KMS-11 (cell line): ENCODE measurements around the gene OLAH.

Experiments
- H2AFZ ChIP-seq: fragments of 200-600 bp; sonication (generic); 2 replicates; pipeline ENCODE4 v1.6.1; 2016; ENCODE audit warnings: antibody characterized with exemption, mixed run types, low read depth
- H3K27ac ChIP-seq: fragments of 200-600 bp; sonication (generic); 2 replicates; pipeline ENCODE4 v1.6.1; 2016; ENCODE audit warnings: mild to moderate bottlenecking, mixed run types
- H3K27me3 ChIP-seq: fragments of 200-600 bp; sonication (generic); 2 replicates; pipeline ENCODE4 v1.6.1; 2017; ENCODE audit warnings: mild to moderate bottlenecking, low read depth, mixed run types, moderate library complexity; ENCODE audit not compliant: insufficient read depth
- H3K36me3 ChIP-seq: fragments of 200-600 bp; sonication (generic); 2 replicates; pipeline ENCODE4 v1.6.1; 2017; ENCODE audit warnings: mild to moderate bottlenecking, mixed run types; ENCODE audit not compliant: insufficient read depth
- H3K4me1 ChIP-seq: fragments of 200-600 bp; sonication (generic); 2 replicates; pipeline ENCODE4 v1.6.1; 2016; ENCODE audit warnings: mild to moderate bottlenecking, low read depth, mixed run types; ENCODE audit not compliant: poor library complexity, severe bottlenecking
- H3K4me2 ChIP-seq: fragments of 200-600 bp; sonication (generic); 2 replicates; pipeline ENCODE4 v1.7.0; 2016; ENCODE audit warnings: mild to moderate bottlenecking, mixed run types
- H3K4me3 ChIP-seq: fragments of 200-600 bp; sonication (generic); IDR thresholded peaks from 2 replicates; pipeline ENCODE4 v1.6.1; 2017; ENCODE audit warnings: low read depth, low read length, mixed read lengths; ENCODE audit not compliant: insufficient read depth
- H3K79me2 ChIP-seq: fragments of 200-600 bp; sonication (generic); 2 replicates; pipeline ENCODE4 v1.6.1; 2016; ENCODE audit warnings: low read depth, mixed run types; ENCODE audit not compliant: insufficient read depth
- H3K9ac ChIP-seq: fragments of 200-600 bp; sonication (generic); 2 replicates; pipeline ENCODE4 v1.6.1; 2016; ENCODE audit warnings: mild to moderate bottlenecking, mixed run types
- H4K20me1 ChIP-seq: fragments of 200-600 bp; sonication (generic); 2 replicates; pipeline ENCODE4 v1.6.1; 2016; ENCODE audit warnings: mild to moderate bottlenecking, mixed run types; ENCODE audit not compliant: insufficient read depth
- CTCF ChIP-seq: fragments of 200-600 bp; sonication (generic); conservative IDR thresholded peaks from 2 replicates; pipeline ENCODE4 v1.6.1; 2017; ENCODE audit warnings: low read depth, mild to moderate bottlenecking, antibody characterized with exemption, low read length, moderate library complexity, mixed read lengths

OLAH gene

GRCh38 chr10:15069230-15069629 is 25.5 kb downstream of the OLAH start:
- Histone ChIP-seq H3K9ac (no peak overlapping the region), H3K36me3 (no peaks in the 10 kb centered on the region), H3K4me1 (no peaks in the 10 kb centered on the region), H3K79me2 (no peaks in the 10 kb centered on the region), H2AFZ (no peak overlapping the region), H3K27ac (no peak overlapping the region), H3K4me3 (no peak overlapping the region), H4K20me1 (no peaks in the 10 kb centered on the region), H3K27me3 (no peaks in the 10 kb centered on the region), H3K4me2 (no peak overlapping the region)
- TF ChIP-seq CTCF = no peak

- no peak for TF ChIP-seq CTCF
- Histone ChIP-seq H3K9ac (no peak overlapping the region), H3K4me1 (no peaks in the 10 kb centered on the region), H3K36me3 (no peaks in the 10 kb centered on the region), H2AFZ (no peak overlapping the region), H3K4me2 (no peak overlapping the region), H3K79me2 (no peaks in the 10 kb centered on the region), H3K27ac (no peak overlapping the region), H3K27me3 (no peaks in the 10 kb centered on the region), H4K20me1 (no peaks in the 10 kb centered on the region), H3K4me3 (no peak overlapping the region)
Measured at GRCh38 chr10:15072358-15072757, 28.6 kb downstream of the OLAH start.

GRCh38 chr10:15075421-15075820 is 31.7 kb downstream of the OLAH start:
- H3K4me2 ChIP-seq = no peak overlapping the region
- H3K4me1 ChIP-seq = no peaks in the 10 kb centered on the region
- H3K27me3 ChIP-seq = no peaks in the 10 kb centered on the region
- no peak for TF ChIP-seq CTCF
- H2AFZ ChIP-seq = no peak overlapping the region
- no peak overlapping the region for H3K4me3 ChIP-seq
- H3K79me2 ChIP-seq = no peaks in the 10 kb centered on the region
- no peak overlapping the region for H3K9ac ChIP-seq
- no peaks in the 10 kb centered on the region for H4K20me1 ChIP-seq
- no peak overlapping the region for H3K27ac ChIP-seq
- no peaks in the 10 kb centered on the region for H3K36me3 ChIP-seq

- no peak overlapping the region for H2AFZ ChIP-seq
- no peaks in the 10 kb centered on the region; the same call in 1 of the 2 replicates for H3K79me2 ChIP-seq
- no peak overlapping the region for H3K4me3 ChIP-seq
- no peak overlapping the region for H3K9ac ChIP-seq
- peaks cover 4% of the 10 kb centered on the region for H3K4me1 ChIP-seq
- no peaks in the 10 kb centered on the region for H3K27me3 ChIP-seq
- H3K4me2 ChIP-seq = no peak overlapping the region
- no peak for TF ChIP-seq CTCF
- H3K27ac ChIP-seq = no peak overlapping the region
- H3K36me3 ChIP-seq = no peaks in the 10 kb centered on the region
- no peaks in the 10 kb centered on the region for H4K20me1 ChIP-seq
Measured at GRCh38 chr10:15083674-15084501, 40.1 kb downstream of the OLAH start.
